Measurements from ENCODE around the gene BAIAP2.

The BAIAP2 gene

DNA sequence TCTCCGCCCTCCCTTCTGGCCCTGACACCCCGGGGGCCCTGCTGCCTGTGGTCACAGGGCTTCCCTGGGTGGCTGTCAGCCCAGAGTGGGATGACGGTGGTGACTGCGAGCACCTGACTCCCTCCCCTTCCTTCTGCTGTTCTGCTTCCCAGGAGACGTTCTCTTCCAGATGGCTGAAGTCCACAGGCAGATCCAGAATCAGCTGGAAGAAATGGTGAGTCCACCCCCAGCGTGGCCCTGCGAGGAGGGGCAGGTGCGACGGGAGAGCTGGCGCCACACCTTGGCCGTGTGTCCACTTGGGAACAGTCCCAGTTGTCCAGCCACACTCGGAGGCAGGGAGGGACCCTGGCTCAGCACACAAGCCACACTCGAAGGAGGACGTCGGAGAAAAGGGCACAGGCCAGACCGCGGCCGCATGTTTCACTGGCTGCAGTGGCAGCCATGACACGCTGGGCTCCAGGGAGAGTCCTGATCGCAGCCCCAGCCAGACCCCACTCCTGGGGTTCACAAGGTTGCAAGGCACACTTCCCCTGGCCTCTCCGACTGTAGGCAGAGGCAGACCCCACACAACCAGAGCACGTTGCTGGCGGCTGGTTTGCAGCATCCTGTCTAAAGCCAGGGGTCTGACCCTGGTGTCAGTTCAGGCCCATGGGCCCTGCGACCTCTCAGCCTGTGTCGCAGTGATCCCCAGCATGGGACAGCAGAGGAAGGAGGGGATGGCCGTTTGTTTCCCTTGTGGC lies 49.9 kb downstream of the BAIAP2 start:
- DNase-seq (ENCODE audit: low read depth in 2 of 3, low spot score in 1 of 3), result no peak

DNA sequence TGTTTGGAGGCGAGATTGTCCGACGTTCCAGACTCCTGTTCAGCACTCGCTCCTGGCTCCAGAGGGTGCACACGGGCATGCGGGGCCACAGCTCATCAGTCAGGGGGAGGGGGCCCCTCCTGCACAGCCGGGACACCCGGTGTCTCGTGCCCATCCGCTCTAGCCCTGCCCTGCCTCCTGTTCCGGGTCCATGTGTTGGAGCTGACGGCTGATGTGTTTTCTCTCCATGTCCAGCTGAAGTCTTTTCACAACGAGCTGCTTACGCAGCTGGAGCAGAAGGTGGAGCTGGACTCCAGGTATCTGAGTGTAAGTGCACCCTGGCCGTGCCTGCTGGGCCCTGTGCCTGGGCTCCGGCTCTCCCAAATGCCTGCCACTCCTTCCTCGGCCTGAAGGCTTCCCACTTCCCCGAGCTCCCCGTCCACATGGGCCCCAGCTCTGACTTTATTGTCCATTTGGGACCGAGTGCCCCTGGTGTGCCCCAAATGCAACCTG lies 50.5 kb downstream of the BAIAP2 start:
- DNase-seq (ENCODE audit: low read depth in 2 of 3, low spot score in 1 of 3), result no peak

DNA sequence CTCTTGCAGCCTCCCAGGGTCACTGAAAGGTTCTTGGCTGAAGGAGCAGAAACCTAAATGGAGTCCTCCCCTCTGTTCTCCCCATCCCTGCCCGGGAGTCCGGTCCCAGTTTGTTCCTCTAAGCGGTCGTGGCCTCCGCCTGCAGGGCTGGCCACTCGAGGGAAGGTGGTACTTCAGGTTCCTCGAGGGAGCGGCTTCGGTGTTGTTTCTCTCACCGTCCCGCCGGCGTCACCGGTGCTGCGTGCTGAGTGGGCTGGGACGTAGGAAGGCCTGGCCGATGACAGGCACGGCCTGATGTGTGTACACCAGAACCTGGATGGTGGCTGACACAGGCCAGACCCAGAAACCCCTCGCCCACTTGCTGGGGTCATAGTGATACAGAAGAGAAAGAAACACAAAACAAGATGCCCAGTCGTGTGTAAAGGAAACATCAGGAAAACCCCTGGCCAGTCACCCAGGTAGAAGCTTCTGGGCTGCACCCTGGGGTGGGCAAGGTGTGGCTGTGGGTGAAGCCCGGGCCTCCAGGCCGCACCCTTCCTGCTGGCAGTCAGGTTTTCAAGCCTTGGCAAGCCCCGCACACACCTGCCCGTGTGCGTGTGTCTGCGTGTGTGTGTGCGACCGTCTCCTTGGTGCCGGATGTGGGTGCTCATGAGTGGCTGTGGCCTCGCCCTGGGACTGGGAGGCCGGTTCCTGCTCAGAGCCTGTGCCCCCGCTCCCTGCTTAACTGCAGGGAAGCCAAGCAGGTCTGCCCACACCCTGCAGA lies 52.0 kb downstream of the BAIAP2 start:
- DNase-seq (ENCODE audit: low read depth in 2 of 3, low spot score in 1 of 3), result no peak

DNA sequence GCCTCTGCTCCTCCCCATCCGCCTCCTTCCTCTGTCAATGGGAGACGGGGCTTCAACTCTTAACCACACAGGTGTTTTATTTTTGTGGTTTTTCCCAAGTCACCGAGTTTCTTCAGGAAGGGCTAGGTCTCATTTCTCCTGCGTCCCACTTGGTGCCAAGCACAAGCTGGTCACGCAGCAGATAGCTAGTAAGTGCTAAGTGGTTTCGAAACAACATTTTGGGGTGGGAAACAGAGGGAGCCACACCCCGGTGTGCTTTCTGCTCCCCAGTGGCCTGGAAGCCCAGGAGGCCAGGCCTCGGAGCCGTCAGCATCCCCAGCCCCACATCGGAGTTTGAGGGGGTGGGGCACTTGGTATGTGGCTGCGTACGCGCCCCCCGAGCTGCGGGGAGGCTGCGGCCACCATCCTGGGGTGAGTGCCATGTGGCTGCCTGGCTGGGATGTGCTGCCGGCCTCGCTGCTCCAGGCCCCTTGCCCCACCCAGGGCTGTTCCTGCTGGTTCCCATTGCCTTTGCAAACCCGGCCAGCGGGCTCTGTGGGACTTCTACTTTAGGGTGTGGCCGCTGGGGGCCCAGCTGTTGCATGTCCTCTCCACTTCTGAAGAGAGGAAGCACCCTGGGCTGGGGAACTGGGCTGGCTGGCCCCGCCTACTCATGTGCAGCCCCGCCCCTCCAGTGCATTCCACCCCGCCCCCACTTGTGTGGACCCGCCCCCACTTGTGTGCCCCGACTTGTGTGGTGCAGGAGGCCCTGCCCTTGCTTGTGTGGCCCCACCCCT lies 55.6 kb downstream of the BAIAP2 start:
- DNase-seq (ENCODE audit: low read depth in 2 of 3, low spot score in 1 of 3), result no peak

DNA sequence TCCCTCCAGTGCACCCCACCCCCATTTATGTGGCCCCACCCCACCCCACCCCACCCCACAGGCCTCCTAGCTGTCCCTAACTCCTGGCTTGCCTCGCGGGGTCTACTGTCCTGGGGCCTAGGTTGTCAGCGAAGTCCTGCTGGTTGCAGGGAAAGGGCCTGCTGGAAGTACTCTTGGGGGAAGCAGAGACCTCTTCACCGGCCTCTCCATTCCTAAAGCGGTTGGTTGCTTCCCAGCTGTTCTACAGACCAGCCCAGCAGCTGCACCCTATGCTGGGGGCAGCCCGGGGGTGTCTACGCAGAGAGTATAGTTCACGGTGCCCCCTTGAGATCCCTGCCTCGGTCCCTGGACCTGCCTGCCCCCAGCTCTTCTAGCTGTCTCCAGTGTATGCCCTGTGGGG lies 56.2 kb downstream of the BAIAP2 start:
- DNase-seq (ENCODE audit: low read depth in 2 of 3, low spot score in 1 of 3), result no peak

DNA sequence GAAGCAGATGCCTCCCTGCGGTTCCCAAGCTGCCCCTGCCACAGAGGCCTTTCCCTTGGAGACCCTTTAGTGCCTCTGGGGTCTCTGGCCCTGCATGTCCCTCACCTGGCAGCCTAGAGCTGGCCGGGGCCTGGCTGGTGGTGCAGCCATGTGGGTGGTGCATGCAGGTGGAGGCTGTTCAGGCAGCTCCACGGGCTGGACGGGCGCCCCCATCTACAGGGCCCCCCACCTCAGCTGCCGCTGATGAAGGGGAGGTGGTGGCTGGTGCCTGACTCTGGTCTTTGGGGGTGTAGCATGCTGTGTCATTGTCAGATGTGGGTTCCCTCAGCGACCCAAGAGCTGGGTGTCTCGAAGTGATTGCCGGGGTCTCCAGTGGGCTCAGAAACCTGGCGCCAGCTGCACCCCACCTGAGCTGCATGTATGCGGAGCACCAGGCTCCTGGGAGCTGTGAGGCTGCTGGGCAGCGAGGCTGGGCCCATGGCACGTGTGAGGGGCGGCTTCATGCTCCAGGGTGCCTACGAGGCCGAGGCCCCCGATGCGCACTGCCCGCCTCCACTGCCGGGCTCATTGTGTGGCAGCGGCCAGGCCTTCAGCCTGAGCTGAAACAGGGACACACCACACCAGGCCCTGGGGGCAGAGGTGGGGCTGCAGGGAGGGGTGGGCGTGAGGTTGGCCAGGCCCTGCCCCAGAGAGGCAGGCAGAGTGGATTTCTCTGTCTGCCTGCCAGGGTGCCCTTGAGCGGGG lies 57.0 kb downstream of the BAIAP2 start:
- DNase-seq (ENCODE audit: low read depth in 2 of 3, low spot score in 1 of 3), result no peak

DNA sequence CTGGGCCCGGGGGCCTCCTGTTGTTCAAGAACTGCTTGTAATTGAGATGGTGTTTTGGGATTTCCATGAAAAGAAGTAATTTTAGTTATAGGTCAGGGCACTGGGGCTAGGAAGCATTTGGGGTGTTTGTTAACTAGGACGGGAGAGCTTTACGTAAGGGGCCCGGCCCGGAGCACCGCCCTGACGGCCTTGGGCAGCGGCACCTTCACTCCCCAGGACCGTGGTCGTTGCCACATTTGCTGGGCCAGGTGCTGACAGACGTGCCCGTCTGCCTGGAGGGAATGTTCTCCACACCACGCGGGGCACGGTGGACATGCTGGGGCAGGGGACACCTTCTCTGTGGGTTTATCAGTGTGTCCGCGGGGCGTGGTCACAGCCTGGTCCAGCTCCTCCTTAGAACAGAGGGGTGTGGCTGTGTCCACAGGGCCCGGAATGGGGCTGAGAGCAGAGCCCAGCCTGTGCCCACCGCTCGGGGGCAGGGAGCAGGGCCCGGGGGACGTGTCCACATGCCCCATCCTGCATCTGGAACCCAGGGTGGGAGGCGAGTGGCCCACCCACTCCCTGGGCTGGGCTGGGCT lies 57.7 kb downstream of the BAIAP2 start:
- no peak for DNase-seq (ENCODE audit: low read depth in 2 of 3, low spot score in 1 of 3)

DNA sequence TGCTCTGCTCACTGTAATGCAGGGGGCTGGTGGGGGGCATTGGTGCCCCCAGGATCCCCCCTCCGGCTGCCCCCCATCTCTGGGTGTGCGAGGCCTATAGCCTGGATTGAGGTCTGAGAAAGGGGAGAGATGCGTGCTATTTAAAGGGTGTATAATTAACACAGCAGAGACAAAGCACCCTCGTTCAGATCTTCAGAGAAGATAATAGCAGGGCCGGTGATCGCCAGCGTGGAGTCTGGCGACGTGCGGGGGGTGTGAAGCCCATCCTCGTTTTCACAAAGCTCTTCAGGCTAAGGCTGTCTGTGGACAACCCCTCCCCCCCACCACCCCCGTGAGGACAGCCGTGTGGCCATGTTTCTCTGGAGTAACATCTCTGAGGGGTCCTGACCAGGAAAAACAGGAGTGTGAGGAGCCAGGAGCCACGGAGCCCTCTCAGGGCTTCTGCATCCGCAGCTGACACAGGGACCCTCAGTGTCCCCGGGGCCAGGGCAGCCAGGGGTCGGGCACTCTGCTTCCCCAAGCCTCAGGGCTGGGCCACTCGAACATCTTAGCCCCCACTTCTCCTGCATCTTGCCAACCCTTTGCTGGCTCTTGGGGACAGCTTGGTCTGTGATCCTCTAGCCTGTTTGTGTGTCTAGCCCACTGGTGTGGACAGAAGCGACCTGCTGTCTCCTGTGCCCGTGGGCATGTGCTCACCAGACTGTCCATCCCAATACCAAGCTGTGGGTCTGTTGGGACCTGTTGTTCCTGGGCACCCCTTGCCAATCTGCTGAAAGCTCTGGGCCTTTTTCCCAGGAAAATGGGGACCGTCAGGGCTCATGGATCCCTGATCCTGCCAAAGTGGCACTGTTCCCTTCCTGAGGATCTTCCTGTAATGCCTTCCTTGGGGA lies 58.9 kb downstream of the BAIAP2 start:
- no peak for DNase-seq (ENCODE audit: low read depth in 2 of 3, low spot score in 1 of 3)

DNA sequence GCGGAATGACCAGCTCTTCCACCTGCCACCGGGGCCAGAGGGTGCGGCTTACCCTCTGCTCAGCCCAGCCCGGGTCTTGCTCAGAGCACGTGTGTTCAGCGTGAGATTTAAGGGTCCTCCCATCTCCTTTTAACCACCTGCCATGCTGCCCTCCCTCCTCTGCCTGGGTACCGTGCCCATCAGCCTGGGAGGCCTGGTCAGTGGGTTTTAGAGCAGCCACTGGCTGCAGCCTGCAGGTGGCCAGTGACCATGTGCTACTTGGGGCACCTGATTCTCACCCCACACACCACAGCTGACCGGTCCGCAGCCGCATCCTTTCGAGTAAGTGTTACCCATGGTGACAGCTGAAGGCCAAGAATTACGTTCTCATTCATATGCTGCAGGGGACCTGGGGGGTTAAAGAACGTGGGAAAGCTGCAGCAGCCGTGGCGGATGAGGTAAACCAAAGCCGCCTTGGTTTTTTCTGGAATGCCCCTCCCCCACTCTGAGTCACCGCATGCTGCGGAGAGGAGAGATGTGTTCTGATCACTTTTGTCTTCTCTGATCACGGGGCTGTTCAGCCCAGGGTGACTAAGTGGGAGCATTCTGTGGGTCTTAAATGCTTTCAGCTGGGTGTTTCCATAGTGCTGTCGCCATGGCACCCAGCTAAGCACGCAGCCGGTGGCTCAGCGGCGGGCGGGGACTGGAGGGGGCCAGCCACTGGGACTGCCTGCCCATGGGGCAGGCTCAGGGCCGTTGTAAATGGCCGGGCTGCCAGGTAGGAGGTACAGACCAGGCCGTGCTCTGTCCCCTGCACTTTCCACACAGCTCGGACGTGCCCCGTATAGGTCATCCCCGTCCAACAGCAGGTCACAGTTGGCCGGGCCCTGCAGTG lies 59.8 kb downstream of the BAIAP2 start:
- peak; percentile 76 to 100 (median 83) for DNase-seq (ENCODE audit: low read depth in 2 of 3, low spot score in 1 of 3)

DNA sequence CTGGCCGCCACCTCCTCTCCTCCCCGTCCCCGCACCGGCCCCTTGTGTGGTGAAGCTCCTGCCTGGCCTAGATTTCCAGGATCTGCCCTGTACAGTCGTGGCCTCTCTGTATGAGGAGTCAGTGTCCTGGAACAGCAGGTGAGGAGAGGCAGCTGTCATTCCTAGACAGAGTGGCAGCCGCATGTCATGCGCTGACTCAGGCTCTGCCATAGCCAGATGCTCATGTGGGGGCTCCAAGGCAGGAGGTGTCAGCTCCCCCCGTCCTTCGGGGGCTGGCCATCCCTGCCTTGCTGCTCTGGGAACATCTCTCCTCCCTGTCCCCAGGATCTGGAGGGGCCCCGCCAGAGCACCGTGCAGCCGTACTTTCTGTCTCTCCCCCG lies 60.4 kb downstream of the BAIAP2 start:
- no peak for DNase-seq (ENCODE audit: low read depth in 2 of 3, low spot score in 1 of 3)

DNA sequence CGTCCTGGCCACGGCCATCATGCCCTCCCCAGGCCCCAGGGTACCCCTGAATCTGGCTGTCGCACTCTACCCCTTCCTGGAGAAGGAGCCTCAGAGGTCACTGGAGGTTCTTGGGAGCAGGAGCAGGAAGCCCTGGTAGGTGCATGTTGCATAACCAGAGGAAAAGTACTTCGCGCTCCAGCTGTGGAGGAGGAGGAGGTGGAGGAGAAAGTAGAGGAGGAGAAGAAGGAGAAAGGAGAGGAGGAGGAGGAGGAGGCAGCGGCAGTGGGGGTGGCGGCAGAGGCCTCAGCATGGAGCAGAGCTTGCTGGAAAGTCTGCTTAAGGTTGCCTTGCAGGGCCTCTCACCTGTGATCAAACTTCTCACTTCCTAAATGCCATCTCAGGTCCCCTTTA lies 61.8 kb downstream of the BAIAP2 start:
- DNase-seq (ENCODE audit: low read depth in 2 of 3, low spot score in 1 of 3), result no peak

DNA sequence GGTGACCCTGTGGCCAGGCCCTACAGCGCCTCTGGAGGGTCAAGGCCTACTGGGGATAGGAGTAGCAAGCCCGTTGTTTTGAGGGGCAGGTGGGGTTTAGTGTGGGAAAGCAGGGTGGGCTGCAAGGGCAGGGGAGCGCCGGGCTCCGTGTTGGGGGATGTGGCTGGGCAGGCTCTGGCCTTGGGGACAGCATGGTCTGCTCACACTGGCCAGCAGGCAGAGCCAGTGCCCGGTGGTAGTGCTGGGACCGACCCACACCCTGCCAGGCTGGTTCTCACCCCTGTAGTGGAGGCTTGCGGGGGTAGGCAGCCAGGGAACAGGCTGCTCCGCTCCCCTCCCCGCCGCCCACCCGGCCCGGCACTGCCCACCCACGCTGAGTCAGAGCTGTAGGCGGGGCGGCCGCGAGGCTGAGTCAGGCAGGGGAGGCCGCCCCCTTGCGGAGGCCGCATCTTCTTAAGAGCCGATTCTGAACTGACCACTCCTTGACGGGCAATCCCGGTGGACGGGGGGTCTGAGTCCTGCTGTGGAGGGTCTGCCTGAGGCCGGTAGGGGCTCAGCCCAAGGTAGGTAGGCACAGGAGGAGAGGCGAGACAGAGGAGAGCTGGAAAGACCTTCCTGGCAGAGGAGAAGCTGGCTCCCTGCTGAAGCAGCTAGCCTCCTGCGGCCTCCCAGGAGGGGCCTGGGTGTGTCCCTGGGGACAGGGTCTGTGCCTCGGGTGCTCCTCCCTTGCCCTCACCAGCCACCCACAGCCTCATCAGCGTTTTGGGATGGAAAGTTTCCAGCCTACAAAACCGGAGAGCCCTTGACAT lies 62.4 kb downstream of the BAIAP2 start:
- DNase-seq (ENCODE audit: low read depth in 2 of 3, low spot score in 1 of 3), result peak in 2 of 3 donors; percentile 30 to 37

DNA sequence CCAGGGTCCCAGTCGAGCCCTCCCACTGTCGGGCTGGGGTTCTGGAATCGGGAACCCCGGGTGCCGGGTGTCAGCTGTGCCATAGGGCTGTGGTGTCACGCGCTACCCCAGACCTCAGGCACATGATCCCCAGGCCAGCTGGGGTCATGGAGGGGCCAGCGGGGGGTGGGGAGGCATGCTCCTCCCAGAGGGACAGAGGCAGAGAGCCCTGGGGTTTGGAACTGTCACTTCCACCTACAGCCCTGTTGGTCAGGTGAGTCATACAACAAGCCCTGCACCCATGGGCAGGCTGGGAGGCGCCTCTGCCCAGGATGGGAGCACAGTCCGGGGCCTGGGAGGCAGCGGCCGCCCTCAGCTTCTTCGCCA lies 63.0 kb downstream of the BAIAP2 start:
- DNase-seq (ENCODE audit: low read depth in 2 of 3, low spot score in 1 of 3), result no peak

DNA sequence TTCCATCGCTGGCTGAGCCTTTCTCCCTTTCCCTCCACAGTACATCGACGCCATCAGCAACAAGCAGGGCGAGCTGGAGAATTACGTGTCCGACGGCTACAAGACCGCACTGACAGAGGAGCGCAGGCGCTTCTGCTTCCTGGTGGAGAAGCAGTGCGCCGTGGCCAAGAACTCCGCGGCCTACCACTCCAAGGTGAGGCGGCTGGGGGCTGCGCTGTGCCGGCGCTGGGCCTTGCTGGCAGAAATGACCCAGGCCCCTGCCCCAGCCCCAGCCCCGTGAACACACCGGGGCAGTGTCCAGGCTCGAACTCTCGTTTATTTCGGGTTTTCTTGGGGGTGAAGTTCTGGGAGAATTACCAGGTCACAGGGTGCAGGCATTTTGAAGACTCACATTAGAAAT lies 64.9 kb downstream of the BAIAP2 start:
- DNase-seq (ENCODE audit: low read depth in 2 of 3, low spot score in 1 of 3), result no peak

DNA sequence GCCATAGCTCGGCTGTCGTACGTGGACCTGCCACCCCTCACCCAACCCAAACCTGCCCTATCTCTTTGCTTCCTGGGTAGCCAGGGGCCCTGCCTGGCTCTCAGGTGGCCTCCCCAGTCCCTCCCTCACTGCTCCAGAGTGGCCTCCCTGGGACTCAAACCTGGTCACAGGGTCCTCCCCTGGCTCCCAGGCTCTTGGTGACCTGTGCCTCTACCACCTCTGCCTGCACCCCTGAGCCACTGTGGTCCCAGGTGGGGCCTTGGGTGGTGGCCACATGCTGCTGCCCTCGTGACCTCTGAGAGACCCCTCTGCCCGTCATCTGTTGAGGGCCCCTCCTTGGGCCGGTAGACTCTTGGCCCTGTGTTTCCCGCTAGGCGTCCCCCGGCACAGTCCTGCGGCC lies 65.7 kb downstream of the BAIAP2 start:
- DNase-seq (ENCODE audit: low read depth in 2 of 3, low spot score in 1 of 3), result no peak

DNA sequence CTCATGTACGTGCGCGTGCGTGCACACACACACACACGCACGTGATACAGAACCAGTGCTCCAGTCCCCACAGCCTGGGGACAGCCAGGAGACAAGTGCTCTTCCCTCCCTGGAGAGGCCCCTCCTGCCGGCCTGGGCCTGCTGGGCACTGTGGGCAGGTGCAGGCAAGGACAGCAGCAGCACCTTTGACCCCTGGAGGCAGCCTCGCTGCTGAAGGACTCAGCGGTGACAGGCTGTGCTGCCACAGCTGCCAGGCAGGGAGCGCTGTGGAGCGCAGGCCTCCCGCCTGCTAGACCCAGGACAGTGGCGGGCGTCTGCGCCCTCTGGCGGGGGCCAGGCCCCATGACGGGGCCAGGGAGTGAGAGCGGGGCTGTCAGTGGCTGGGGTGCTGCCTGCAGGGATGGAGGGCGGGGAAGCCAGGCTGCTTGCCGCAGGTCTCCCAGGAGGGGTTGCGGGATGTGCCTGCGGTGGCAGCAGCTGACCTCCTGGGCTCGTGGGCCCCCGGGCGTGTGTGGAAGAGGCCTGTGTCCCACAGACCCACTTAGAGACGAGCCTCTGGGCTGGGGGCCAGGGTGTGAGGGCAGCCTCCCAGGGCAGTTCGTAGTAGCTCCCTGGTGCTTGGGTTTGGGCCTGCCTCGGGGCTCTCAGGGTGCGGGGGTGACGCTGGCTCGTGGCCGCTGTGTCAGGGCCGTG lies 66.8 kb downstream of the BAIAP2 start:
- DNase-seq (ENCODE audit: low read depth in 2 of 3, low spot score in 1 of 3), result peak; percentile 82 to 88 (median 82)

DNA sequence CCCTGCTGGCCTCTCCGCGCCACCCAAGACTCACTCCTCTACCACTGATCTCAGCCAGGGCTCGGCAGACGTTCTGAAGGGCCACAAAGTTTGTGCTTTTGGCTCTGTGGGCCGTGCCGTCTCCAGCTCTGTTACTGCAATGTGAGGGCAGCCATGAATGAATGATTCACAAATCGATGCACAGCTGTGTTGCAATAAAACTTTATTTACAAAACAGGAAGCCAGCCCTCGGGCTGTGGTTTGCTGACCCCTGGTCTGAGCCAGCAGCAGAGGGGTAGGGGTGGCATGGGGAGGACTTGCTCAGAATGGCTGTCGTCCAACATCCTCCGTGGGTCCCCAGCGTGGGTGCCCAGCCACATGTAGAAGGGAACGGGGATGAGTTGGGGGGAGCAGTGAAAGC lies 67.4 kb downstream of the BAIAP2 start:
- DNase-seq (ENCODE audit: low read depth in 2 of 3, low spot score in 1 of 3), result no peak

Measured in stimulated activated CD4-positive, alpha-beta T cell treated with anti-CD3 and anti-CD28 coated beads, Interleukin-12 subunit alpha, Interleukin-12 subunit beta, amount 100 ng/mL, for 48 hours (primary cell).